ENCODE measurements around the gene PRPF4. TPM values are rescaled to one million over a fixed set of nuclear protein-coding genes. Genes with fewer than 3 reads are reported as not detected.

The PRPF4 gene
- total and polyA plus RNA-seq, 9 of the 15 experiments (the other 6 are each of a cell fraction or from before 2014, with no cell fraction given) = 25.8 to 66.0 (median 39.8) TPM

GRCh38 chr9:113275157-113276131 is at the start of gene PRPF4, which contains the start of gene CDC26 (continued):
- TF ChIP-seq CBFA2T2 (conservative IDR thresholded peaks at IDR 0.05) (no peak), LARP7 (IDR thresholded peaks at IDR 0.05) (no peak), NR2F6 (CRISPR knock-in tag; IDR thresholded peaks at IDR 0.05) (no peak), FOXJ2 (tag; IDR thresholded peaks at IDR 0.05) (no peak), XRCC4 (IDR thresholded peaks at IDR 0.05; ENCODE audit: extremely low read depth, insufficient read depth, insufficient read length) (no peak), ZBTB43 (CRISPR knock-in tag; IDR thresholded peaks at IDR 0.05) (peak; percentile 46; the same call in 1 of the 2 replicates), CCNT2 (IDR thresholded peaks at IDR 0.05; ENCODE audit: borderline replicate concordance, extremely low read depth, insufficient read length, low read depth, low read length) (no peak), MED1 (CRISPR knock-in tag; IDR thresholded peaks at IDR 0.05; ENCODE audit: borderline replicate concordance) (no peak), PCBP2 (IDR thresholded peaks at IDR 0.05; ENCODE audit: low read depth, low read length, poor library complexity, severe bottlenecking) (no peak), SRSF9 (IDR thresholded peaks at IDR 0.05; ENCODE audit: borderline replicate concordance, low read depth, low read length) (no peak), TAF15 (IDR thresholded peaks at IDR 0.05; ENCODE audit: low read depth, low read length) (no peak), PTRF (tag; IDR thresholded peaks at IDR 0.05) (no peak), THAP7 (CRISPR knock-in tag; IDR thresholded peaks at IDR 0.05) (no peak), CLOCK (CRISPR knock-in tag; IDR thresholded peaks at IDR 0.05; ENCODE audit: borderline replicate concordance) (no peak), ETS2 (tag; IDR thresholded peaks at IDR 0.05; ENCODE audit: borderline replicate concordance, poor library complexity, severe bottlenecking) (no peak), GTF2E2 (tag; IDR thresholded peaks at IDR 0.05) (peak; percentile 71; the same call in 1 of the 2 replicates), ZBTB7A (IDR thresholded peaks at IDR 0.05; ENCODE audit: borderline replicate concordance, control insufficient read depth, low read depth, low read length) (peak; percentile 78), ZBTB33 (CRISPR knock-in tag; IDR thresholded peaks at IDR 0.05) (peak; percentile 6; the same call in 1 of the 2 replicates)

Data from K562 (cell line).